ENCODE data around the gene RPS3A. TPM values are rescaled to one million over a fixed set of nuclear protein-coding genes. Genes with fewer than 3 reads are reported as not detected.

RPS3A gene
- total RNA-seq, 1 experiment from 2014 or later, result 2,679 TPM

DNA sequence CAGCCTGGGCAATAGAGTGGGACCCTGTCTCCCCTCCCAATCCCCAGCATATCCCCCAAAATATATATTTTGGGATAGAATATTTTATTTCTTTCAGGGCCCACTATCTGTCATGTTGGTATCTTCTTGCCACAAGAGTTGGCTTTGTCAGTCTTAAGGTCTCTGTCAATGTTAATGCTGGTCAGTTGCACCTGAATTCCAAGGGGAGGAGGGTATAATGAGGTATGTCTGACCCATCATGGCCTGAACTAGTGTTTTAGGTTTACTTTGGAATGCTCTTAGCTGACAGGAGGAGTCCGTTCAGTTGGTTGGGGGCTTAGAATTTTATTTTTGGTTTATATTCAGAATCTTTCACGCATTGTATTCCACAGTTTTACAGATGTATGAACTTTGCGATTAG, 6.2 kb upstream of the RPS3A start:
- Histone ChIP-seq H3K9ac (ENCODE audit: extremely low read depth, insufficient read length, low read length) (no peak overlapping the region), H2AFZ (ENCODE audit: low read length) (no peak overlapping the region), H3K79me1 (ENCODE audit: insufficient read depth, low read depth, low read length, poor library complexity, severe bottlenecking) (no peaks in the 10 kb centered on the region), H3K27me3 (ENCODE audit: insufficient read depth, low read length) (no peaks in the 10 kb centered on the region), H3K4me2 (ENCODE audit: insufficient read depth, insufficient read length, low read length) (no peak overlapping the region), H3K14ac (ENCODE audit: insufficient read depth, low read length) (no peak overlapping the region), H2BK120ac (ENCODE audit: low read depth, low read length, poor library complexity, severe bottlenecking) (no peak overlapping the region), H3K27ac (ENCODE audit: insufficient read length, low read depth, low read length) (no peak overlapping the region), H2BK12ac (ENCODE audit: insufficient read length, low read depth, low read length) (no peak overlapping the region), H2BK5ac (ENCODE audit: insufficient read length, low read length) (no peak overlapping the region), H3K79me2 (ENCODE audit: insufficient read depth, low read length) (no peaks in the 10 kb centered on the region), H2BK15ac (ENCODE audit: low read depth, low read length) (no peak overlapping the region), H2BK20ac (ENCODE audit: low read depth, low read length, poor library complexity, severe bottlenecking) (no peak overlapping the region), H4K8ac (replicated peaks; ENCODE audit: insufficient read length, low read depth, low read length) (no peak overlapping the region), H3K4me1 (ENCODE audit: insufficient read depth, low read length) (no peaks in the 10 kb centered on the region), H3K23me2 (ENCODE audit: insufficient read length, low read depth, low read length, poor library complexity, severe bottlenecking) (no peaks in the 10 kb centered on the region), H3T11ph (ENCODE audit: low read length) (no peak overlapping the region), H2AK5ac (ENCODE audit: insufficient read length, low read length) (no peak overlapping the region), H3K9me3 (ENCODE audit: control insufficient read depth, low read depth, low read length) (no peaks in the 10 kb centered on the region), H3K18ac (ENCODE audit: insufficient read length, low read depth, low read length) (no peak overlapping the region), H4K20me1 (ENCODE audit: control insufficient read depth, insufficient read depth, insufficient read length) (no peaks in the 10 kb centered on the region), H3K23ac (ENCODE audit: insufficient read length, low read depth, low read length) (no peak overlapping the region), H3K4ac (ENCODE audit: low read depth, low read length) (no peak overlapping the region), H3K56ac (ENCODE audit: insufficient read length, low read depth, low read length) (no peak overlapping the region), H4K5ac (ENCODE audit: insufficient read length, low read depth, low read length) (no peak overlapping the region), H4K91ac (ENCODE audit: insufficient read length, low read depth, low read length) (no peak overlapping the region)
- H3K4me1 Mint-ChIP-seq, result peaks cover 9 to 11% of the 10 kb centered on the region in 2 experiments
- H3K4me3 Mint-ChIP-seq, result no peak overlapping the region
- TF ChIP-seq CTCF (conservative IDR thresholded peaks at IDR 0.05), result no peak
- no peak for DNase-seq
- H3K36me3 Mint-ChIP-seq (ENCODE audit: insufficient read depth in 1 of 3, low read depth in 3 of 3), result no peaks in the 10 kb centered on the region
- no peak overlapping the region for H3K27ac Mint-ChIP-seq
- H3K9me3 Mint-ChIP-seq, result no peaks in the 10 kb centered on the region
- no peaks in the 10 kb centered on the region for H3K27me3 Mint-ChIP-seq (ENCODE audit: low read depth)
- WGBS (ENCODE audit: extremely low coverage, insufficient read length, low lambda C conversion rate), result no CpG with 5 or more reads among the region's 3 CpGs

Measured in H9 (cell line).